ENCODE results near the gene BCO1.

The BCO1 gene

GRCh38 chr16:81321039-81321438 lies 82.5 kb downstream of the BCO1 start:
- DNase-seq: no peak

- no peak for DNase-seq
Measured at GRCh38 chr16:81321536-81321935, 83.0 kb downstream of the BCO1 start.

GRCh38 chr16:81324808-81325207 lies 86.3 kb downstream of the BCO1 start:
- DNase-seq: no peak

- no peak for DNase-seq
Measured at GRCh38 chr16:81327011-81327410, 88.5 kb downstream of the BCO1 start.

- no peak for DNase-seq
Measured at GRCh38 chr16:81327447-81328196, 89.1 kb downstream of the BCO1 start.

GRCh38 chr16:81329947-81330346 lies 91.5 kb downstream of the BCO1 start:
- DNase-seq: no peak

GRCh38 chr16:81333356-81333755 lies 94.9 kb downstream of the BCO1 start:
- DNase-seq: no peak

- no peak for DNase-seq
Measured at GRCh38 chr16:81335669-81336068, 97.2 kb downstream of the BCO1 start.

GRCh38 chr16:81337097-81337496 lies 98.6 kb downstream of the BCO1 start:
- no peak for DNase-seq

Data from activated gamma-delta T cell (primary cell).